ENCODE measurements around the gene ECM2.

The ECM2 gene

GRCh38 chr9:92467041-92467440, 68.7 kb downstream of the ECM2 start:
- no peak overlapping the region for H2BK15ac ChIP-seq (replicated peaks; ENCODE audit: low read depth)
- H4K5ac ChIP-seq (ENCODE audit: low read length): no peak overlapping the region
- H2BK5ac ChIP-seq (ENCODE audit: low read length): no peak overlapping the region
- H3K9ac ChIP-seq (ENCODE audit: low read length): no peak overlapping the region
- no peak overlapping the region for H3K27ac ChIP-seq (ENCODE audit: low read depth, low read length)
- H3K4me1 ChIP-seq (ENCODE audit: control insufficient read depth, low read depth, low read length): no peaks in the 10 kb centered on the region
- H3K79me1 ChIP-seq (ENCODE audit: low read length): no peaks in the 10 kb centered on the region
- no peaks in the 10 kb centered on the region for H3K27me3 ChIP-seq (ENCODE audit: insufficient read depth, low read length, poor library complexity)
- H3K79me2 ChIP-seq (ENCODE audit: control insufficient read depth, insufficient read depth, low read length): no peaks in the 10 kb centered on the region
- no CpG with 5 or more reads among the region's 1 CpG for WGBS (ENCODE audit: extremely low coverage, insufficient coverage, low lambda C conversion rate)
- no peak overlapping the region for H3K4ac ChIP-seq (ENCODE audit: low read depth, low read length)
- H3K56ac ChIP-seq (ENCODE audit: low read length): no peak overlapping the region
- H2BK120ac ChIP-seq (ENCODE audit: low read depth, low read length): no peak overlapping the region
- H3K4me2 ChIP-seq (ENCODE audit: low read length): no peak overlapping the region
- no peaks in the 10 kb centered on the region for H3K36me3 ChIP-seq (ENCODE audit: control insufficient read depth, insufficient read depth, low read length)
- DNase-seq: no peak
- H2AK5ac ChIP-seq (ENCODE audit: low read length): no peak overlapping the region
- no peak overlapping the region for H4K8ac ChIP-seq (ENCODE audit: low read depth, low read length)
- no peak overlapping the region for H3K18ac ChIP-seq (ENCODE audit: low read length)
- no peak overlapping the region for H3K23ac ChIP-seq (ENCODE audit: low read length)
- no peak overlapping the region for H3K4me3 ChIP-seq (ENCODE audit: low read length)

- Histone ChIP-seq H3K4me2 (ENCODE audit: low read length) (no peak overlapping the region), H3K4ac (ENCODE audit: low read depth, low read length) (no peak overlapping the region), H3K56ac (ENCODE audit: low read length) (no peak overlapping the region), H3K79me1 (ENCODE audit: low read length) (no peaks in the 10 kb centered on the region), H3K4me3 (ENCODE audit: low read length) (no peak overlapping the region), H2BK120ac (ENCODE audit: low read depth, low read length) (no peak overlapping the region), H3K79me2 (ENCODE audit: control insufficient read depth, insufficient read depth, low read length) (no peaks in the 10 kb centered on the region), H2BK15ac (replicated peaks; ENCODE audit: low read depth) (no peak overlapping the region), H3K27me3 (ENCODE audit: insufficient read depth, low read length, poor library complexity) (no peaks in the 10 kb centered on the region), H3K18ac (ENCODE audit: low read length) (no peak overlapping the region), H3K36me3 (ENCODE audit: control insufficient read depth, insufficient read depth, low read length) (no peaks in the 10 kb centered on the region), H3K27ac (ENCODE audit: low read depth, low read length) (no peak overlapping the region), H4K8ac (ENCODE audit: low read depth, low read length) (no peak overlapping the region), H2BK5ac (ENCODE audit: low read length) (no peak overlapping the region), H3K4me1 (ENCODE audit: control insufficient read depth, low read depth, low read length) (no peaks in the 10 kb centered on the region), H3K23ac (ENCODE audit: low read length) (no peak overlapping the region), H3K9ac (ENCODE audit: low read length) (no peak overlapping the region), H2AK5ac (ENCODE audit: low read length) (no peak overlapping the region), H4K5ac (ENCODE audit: low read length) (no peak overlapping the region)
- WGBS (ENCODE audit: extremely low coverage, insufficient coverage, low lambda C conversion rate): no CpG with 5 or more reads among the region's 3 CpGs
- no peak for DNase-seq
Observed at GRCh38 chr9:92463984-92464383, 71.8 kb downstream of the ECM2 start.

GRCh38 chr9:92463387-92463786, 72.4 kb downstream of the ECM2 start:
- H3K27ac ChIP-seq (ENCODE audit: low read depth, low read length): no peak overlapping the region

GRCh38 chr9:92457576-92457975, 78.2 kb downstream of the ECM2 start:
- H3K18ac ChIP-seq (ENCODE audit: low read length): no peak overlapping the region
- H3K4me3 ChIP-seq (ENCODE audit: low read length): no peak overlapping the region
- no peaks in the 10 kb centered on the region for H3K36me3 ChIP-seq (ENCODE audit: control insufficient read depth, insufficient read depth, low read length)
- no peak overlapping the region for H3K23ac ChIP-seq (ENCODE audit: low read length)
- no peak overlapping the region for H4K8ac ChIP-seq (ENCODE audit: low read depth, low read length)
- no peak overlapping the region for H2BK5ac ChIP-seq (ENCODE audit: low read length)
- no peak overlapping the region for H3K56ac ChIP-seq (ENCODE audit: low read length)
- no peak overlapping the region for H2AK5ac ChIP-seq (ENCODE audit: low read length)
- no peak overlapping the region for H3K4me2 ChIP-seq (ENCODE audit: low read length)
- no peaks in the 10 kb centered on the region for H3K79me2 ChIP-seq (ENCODE audit: control insufficient read depth, insufficient read depth, low read length)
- no peak overlapping the region for H2BK120ac ChIP-seq (ENCODE audit: low read depth, low read length)
- no peak for DNase-seq
- no peaks in the 10 kb centered on the region for H3K4me1 ChIP-seq (ENCODE audit: control insufficient read depth, low read depth, low read length)
- no CpG with 5 or more reads among the region's 4 CpGs for WGBS (ENCODE audit: extremely low coverage, insufficient coverage, low lambda C conversion rate)
- no peak overlapping the region for H3K27ac ChIP-seq (ENCODE audit: low read depth, low read length)
- no peaks in the 10 kb centered on the region for H3K79me1 ChIP-seq (ENCODE audit: low read length)
- H2BK15ac ChIP-seq (replicated peaks; ENCODE audit: low read depth): no peak overlapping the region
- no peak overlapping the region for H3K4ac ChIP-seq (ENCODE audit: low read depth, low read length)
- no peak overlapping the region for H4K5ac ChIP-seq (ENCODE audit: low read length)
- H3K9ac ChIP-seq (ENCODE audit: low read length): no peak overlapping the region
- no peaks in the 10 kb centered on the region for H3K27me3 ChIP-seq (ENCODE audit: insufficient read depth, low read length, poor library complexity)

More at GRCh38 chr9:92463387-92463786, 72.4 kb downstream of the ECM2 start:
- no peak overlapping the region for H2BK15ac ChIP-seq (replicated peaks; ENCODE audit: low read depth)
- H3K18ac ChIP-seq (ENCODE audit: low read length): no peak overlapping the region
- H3K79me2 ChIP-seq (ENCODE audit: control insufficient read depth, insufficient read depth, low read length): no peaks in the 10 kb centered on the region
- no peaks in the 10 kb centered on the region for H3K79me1 ChIP-seq (ENCODE audit: low read length)
- H3K4me1 ChIP-seq (ENCODE audit: control insufficient read depth, low read depth, low read length): no peaks in the 10 kb centered on the region
- H3K4me2 ChIP-seq (ENCODE audit: low read length): no peak overlapping the region
- H3K36me3 ChIP-seq (ENCODE audit: control insufficient read depth, insufficient read depth, low read length): no peaks in the 10 kb centered on the region
- no peak for DNase-seq
- H3K56ac ChIP-seq (ENCODE audit: low read length): no peak overlapping the region
- no peak overlapping the region for H4K8ac ChIP-seq (ENCODE audit: low read depth, low read length)
- no peaks in the 10 kb centered on the region for H3K27me3 ChIP-seq (ENCODE audit: insufficient read depth, low read length, poor library complexity)
- no peak overlapping the region for H2AK5ac ChIP-seq (ENCODE audit: low read length)
- no peak overlapping the region for H2BK5ac ChIP-seq (ENCODE audit: low read length)
- H3K4ac ChIP-seq (ENCODE audit: low read depth, low read length): no peak overlapping the region
- no peak overlapping the region for H3K4me3 ChIP-seq (ENCODE audit: low read length)
- H3K23ac ChIP-seq (ENCODE audit: low read length): no peak overlapping the region
- no peak overlapping the region for H4K5ac ChIP-seq (ENCODE audit: low read length)
- H2BK120ac ChIP-seq (ENCODE audit: low read depth, low read length): no peak overlapping the region
- no peak overlapping the region for H3K9ac ChIP-seq (ENCODE audit: low read length)

- Histone ChIP-seq H3K4me2 (ENCODE audit: low read length) (no peak overlapping the region), H3K27ac (ENCODE audit: low read depth, low read length) (no peak overlapping the region), H3K79me1 (ENCODE audit: low read length) (no peaks in the 10 kb centered on the region), H2BK120ac (ENCODE audit: low read depth, low read length) (no peak overlapping the region), H2BK15ac (replicated peaks; ENCODE audit: low read depth) (no peak overlapping the region), H3K36me3 (ENCODE audit: control insufficient read depth, insufficient read depth, low read length) (no peaks in the 10 kb centered on the region), H3K4ac (ENCODE audit: low read depth, low read length) (no peak overlapping the region), H3K23ac (ENCODE audit: low read length) (no peak overlapping the region), H3K56ac (ENCODE audit: low read length) (no peak overlapping the region), H2BK5ac (ENCODE audit: low read length) (no peak overlapping the region), H3K27me3 (ENCODE audit: insufficient read depth, low read length, poor library complexity) (no peaks in the 10 kb centered on the region), H3K18ac (ENCODE audit: low read length) (no peak overlapping the region), H4K8ac (ENCODE audit: low read depth, low read length) (no peak overlapping the region), H2AK5ac (ENCODE audit: low read length) (no peak overlapping the region), H3K9ac (ENCODE audit: low read length) (no peak overlapping the region), H3K79me2 (ENCODE audit: control insufficient read depth, insufficient read depth, low read length) (no peaks in the 10 kb centered on the region), H4K5ac (ENCODE audit: low read length) (no peak overlapping the region), H3K4me1 (ENCODE audit: control insufficient read depth, low read depth, low read length) (no peaks in the 10 kb centered on the region), H3K4me3 (ENCODE audit: low read length) (no peak overlapping the region)
- peak; percentile 40 for DNase-seq
- no CpG with 5 or more reads among the region's 3 CpGs for WGBS (ENCODE audit: extremely low coverage, insufficient coverage, low lambda C conversion rate)
Observed at GRCh38 chr9:92455217-92455616, 80.6 kb downstream of the ECM2 start.

GRCh38 chr9:92446536-92446935, 89.3 kb downstream of the ECM2 start:
- Histone ChIP-seq H3K4me2 (ENCODE audit: low read length) (no peak overlapping the region), H3K4ac (ENCODE audit: low read depth, low read length) (no peak overlapping the region), H2BK15ac (replicated peaks; ENCODE audit: low read depth) (no peak overlapping the region), H3K27ac (ENCODE audit: low read depth, low read length) (no peak overlapping the region), H3K23ac (ENCODE audit: low read length) (no peak overlapping the region), H3K79me2 (ENCODE audit: control insufficient read depth, insufficient read depth, low read length) (no peaks in the 10 kb centered on the region), H3K79me1 (ENCODE audit: low read length) (no peaks in the 10 kb centered on the region), H3K4me1 (ENCODE audit: control insufficient read depth, low read depth, low read length) (no peaks in the 10 kb centered on the region), H2BK120ac (ENCODE audit: low read depth, low read length) (no peak overlapping the region), H2BK5ac (ENCODE audit: low read length) (no peak overlapping the region), H3K27me3 (ENCODE audit: insufficient read depth, low read length, poor library complexity) (no peaks in the 10 kb centered on the region), H3K9ac (ENCODE audit: low read length) (no peak overlapping the region), H3K18ac (ENCODE audit: low read length) (no peak overlapping the region), H3K36me3 (ENCODE audit: control insufficient read depth, insufficient read depth, low read length) (no peaks in the 10 kb centered on the region), H2AK5ac (ENCODE audit: low read length) (no peak overlapping the region), H3K56ac (ENCODE audit: low read length) (no peak overlapping the region), H4K5ac (ENCODE audit: low read length) (no peak overlapping the region), H4K8ac (ENCODE audit: low read depth, low read length) (no peak overlapping the region), H3K4me3 (ENCODE audit: low read length) (no peak overlapping the region)
- no peak for DNase-seq
